ENCODE data around the gene GABRD.
"Not testable (repeated sequence)": the region's sequence is repeated elsewhere in the genome, so short reads cannot be mapped to it uniquely, and the experiment has no call there.

Gene GABRD, protein sequence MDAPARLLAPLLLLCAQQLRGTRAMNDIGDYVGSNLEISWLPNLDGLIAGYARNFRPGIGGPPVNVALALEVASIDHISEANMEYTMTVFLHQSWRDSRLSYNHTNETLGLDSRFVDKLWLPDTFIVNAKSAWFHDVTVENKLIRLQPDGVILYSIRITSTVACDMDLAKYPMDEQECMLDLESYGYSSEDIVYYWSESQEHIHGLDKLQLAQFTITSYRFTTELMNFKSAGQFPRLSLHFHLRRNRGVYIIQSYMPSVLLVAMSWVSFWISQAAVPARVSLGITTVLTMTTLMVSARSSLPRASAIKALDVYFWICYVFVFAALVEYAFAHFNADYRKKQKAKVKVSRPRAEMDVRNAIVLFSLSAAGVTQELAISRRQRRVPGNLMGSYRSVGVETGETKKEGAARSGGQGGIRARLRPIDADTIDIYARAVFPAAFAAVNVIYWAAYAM

DNA sequence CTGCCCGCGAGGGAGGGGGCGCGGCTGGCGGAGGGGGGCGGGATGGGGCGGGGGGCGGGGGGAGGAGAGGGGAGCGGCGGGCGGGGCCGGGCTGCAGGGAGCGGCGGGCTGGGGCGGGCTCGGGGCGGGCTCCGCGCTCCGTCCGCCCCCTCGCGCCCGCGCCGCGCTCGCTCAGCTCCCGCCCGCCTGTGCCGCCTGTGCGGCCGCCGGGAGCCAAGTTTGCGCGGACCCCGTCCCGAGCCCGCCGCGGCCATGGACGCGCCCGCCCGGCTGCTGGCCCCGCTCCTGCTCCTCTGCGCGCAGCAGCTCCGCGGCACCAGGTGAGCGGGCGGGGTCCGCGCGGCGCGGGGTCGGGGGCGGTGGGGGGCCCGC, at the start of gene GABRD:
TSS of gene GABRD (plus strand) at position 174 of the 372 bp plus-strand sequence. CDS start at position 253, 79 bp downstream.
- DNase-seq, result no peak

DNA sequence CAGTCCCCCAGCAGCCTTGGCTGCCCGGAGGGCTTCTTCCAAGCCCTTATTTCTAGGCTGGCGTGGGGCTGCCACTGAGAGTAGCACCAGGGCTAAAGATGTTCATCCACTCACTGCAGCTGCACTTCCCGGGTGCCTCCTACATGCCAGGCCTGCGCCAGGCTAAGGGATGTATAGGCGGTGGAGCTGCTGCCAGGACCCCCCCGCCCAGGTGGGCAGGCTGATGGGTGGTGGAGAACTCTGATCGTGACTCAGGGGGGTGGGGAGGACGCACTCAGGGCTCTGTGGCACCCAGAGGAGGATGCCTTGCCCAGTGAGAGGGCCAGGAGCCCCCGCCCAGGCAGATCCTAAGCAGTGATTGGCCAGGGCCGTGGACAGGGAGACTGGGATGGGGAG, 49.6 kb upstream of the GABRD start:
- no peak for DNase-seq

DNA sequence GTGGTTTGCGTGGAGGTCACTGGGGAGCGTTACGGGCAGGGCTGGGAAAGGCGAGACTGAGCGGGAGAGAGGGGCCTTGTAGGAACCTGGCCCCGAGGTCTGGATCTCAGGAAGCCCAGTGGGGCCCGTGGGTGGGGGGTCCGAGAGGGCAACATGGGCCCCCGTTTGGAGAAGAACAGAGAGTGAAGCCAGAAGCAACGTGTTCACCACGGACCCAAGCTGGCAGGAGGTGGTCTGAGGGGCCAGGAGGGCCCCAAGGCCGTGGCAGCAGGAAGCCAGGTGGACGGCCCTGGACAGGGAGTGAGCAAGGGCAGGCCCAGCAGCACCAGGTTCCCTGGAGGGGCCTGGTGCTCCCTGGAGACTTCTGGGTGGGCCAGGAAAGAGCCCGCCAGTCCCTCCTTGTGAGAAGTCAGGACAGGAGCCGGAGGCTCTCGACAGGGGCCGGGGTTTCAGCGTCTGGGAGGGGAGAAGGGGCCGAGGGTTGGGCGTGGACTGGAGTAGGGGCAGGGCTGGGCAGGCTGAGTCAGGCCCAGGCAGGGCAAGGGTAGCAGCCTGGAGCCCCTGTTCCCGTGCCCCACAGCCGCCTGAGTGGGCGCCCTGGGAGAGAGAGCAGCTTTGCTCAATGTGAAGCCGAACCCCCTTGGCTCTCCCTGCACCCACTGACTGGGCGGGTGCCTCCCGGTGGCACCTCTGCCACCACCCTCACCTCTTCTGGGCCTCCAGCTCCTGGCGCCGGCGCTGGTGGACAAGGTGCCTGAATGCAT, 49.0 kb upstream of the GABRD start:
- DNase-seq, result no peak

DNA sequence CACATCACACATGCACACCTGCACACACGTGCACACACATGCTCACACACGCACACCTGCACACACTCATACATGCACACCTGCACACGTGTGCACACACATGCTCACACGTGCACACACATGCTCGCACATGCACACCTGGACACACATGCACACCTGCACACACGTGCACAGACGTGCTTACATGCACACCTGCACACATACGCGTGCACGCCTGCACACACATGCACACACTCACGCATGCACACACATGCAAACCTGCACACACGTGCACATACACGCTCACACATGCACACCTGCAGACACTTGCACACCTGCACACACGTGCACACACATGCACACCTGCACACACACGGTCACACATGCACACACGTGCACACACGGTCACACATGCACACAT, 48.1 kb upstream of the GABRD start:
- no peak for DNase-seq

DNA sequence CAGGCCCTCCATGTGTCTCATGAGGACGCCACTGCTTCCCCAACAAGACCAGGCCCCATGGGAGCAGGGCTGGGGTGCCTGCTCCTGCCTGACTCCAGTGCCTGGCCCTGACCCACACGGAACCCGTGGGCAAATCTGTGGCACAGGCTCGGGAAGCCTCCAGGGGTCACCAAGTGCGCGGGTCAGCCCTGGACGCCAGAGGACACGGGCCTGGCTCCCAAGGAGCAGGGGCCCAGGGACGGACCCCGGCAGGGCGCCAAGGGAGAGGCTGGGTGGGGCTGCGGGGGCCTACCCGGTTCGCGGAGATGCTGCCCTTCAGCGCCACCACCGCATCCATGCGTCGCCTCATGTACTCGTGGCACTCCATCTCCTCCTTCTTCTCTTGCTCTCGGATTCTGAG, 47.5 kb upstream of the GABRD start:
- no peak for DNase-seq

DNA sequence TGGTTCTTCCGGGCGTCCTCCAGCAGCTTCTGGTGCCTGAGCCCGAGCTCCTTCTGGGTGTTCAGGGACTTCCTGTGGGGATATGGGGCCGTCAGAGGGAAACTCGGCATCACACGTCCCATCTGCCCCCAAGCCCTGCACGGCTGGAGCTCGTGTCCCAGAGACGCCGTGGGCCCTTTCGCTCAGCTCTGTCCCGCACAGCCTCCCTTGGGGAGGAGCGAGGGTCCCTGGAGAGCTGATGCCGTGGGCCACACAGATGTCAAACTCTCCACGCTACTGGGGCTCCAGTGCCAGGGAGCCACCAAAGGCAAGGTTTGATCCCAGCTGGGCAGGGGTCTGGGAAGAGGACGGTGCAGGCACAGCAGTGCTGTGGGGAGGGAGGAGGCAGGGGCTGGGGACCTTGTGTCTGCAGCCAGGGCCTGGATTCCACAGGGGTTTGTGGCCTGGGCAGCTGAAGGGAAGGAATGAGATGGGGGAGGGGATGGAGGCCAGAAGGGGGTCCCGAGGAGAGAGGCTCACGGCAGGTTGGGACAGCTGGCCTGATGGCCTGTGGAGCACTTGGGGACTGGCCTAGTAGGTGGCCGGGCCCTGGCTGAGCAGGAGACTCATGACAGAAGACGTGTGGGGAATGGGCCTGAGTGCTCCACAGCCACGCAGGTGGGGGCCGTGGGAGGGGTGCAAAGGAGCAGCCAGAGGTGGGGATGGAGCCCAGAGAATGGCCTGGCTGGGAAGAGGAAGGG, 46.0 kb upstream of the GABRD start:
- no peak for DNase-seq

DNA sequence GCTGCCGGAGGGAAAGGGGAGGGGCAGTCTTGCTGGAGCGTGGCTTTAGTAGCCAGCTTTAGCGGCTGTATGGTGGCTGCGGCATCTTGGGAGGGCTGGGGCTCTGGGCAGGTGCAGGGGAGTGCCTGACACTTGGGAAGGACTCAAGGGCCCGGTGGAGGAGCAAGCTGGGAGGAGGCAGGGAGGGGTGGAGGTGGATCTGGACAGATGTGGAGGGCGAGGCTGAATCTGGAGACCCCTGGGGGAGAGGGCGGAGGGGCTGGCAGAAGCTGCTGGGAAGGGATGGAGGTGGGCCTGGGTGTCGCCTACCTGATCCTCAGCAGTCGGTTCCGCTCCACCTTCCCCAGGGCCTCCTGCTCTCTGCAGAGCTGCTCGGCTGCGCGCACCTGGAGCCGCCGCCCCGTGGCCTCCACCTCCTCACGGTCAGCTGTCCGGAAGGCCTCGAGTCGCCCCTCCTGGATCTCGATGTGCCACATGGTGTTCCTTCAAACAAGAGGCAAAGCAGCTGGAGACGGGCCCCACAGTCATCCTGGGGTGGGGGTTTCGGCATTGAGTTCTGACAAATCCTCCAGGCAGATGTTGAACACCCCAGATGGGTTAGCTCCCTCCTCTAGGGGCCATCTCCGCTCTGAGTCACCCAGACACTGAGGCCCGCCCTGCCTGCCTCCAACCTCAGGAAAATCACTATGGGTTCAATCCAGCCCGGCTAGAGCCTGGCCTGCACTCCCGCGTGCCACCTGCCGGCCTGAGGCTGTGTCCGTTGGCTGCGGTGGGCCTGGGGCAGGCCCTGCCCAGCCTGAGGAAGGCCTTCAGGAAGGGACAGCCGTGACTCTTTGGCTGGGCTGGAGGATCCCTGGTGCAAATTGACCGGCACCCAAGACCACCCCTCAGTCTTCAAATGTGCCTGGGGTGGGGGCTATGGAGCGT, 45.2 kb upstream of the GABRD start:
- DNase-seq, result no peak

DNA sequence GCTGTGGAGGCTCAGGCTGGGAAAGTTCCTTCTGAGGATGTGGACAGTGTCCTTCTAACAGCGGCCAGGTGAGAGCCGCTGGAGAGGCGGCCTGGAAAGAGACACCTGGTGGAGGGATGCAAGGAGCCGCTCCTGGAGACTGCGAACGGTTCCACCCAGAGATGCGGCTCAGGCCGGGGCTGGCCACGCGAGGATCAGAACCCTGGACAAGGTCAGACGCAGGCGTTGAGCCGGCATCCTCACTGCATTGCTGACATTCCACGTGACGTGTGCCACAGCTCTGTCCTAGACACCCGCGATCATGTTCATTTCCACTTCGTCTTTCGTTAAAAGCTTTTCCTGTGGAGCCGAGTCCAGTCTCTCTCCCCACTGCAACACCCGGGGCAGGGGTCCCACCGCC, 44.3 kb upstream of the GABRD start:
- no peak for DNase-seq

DNA sequence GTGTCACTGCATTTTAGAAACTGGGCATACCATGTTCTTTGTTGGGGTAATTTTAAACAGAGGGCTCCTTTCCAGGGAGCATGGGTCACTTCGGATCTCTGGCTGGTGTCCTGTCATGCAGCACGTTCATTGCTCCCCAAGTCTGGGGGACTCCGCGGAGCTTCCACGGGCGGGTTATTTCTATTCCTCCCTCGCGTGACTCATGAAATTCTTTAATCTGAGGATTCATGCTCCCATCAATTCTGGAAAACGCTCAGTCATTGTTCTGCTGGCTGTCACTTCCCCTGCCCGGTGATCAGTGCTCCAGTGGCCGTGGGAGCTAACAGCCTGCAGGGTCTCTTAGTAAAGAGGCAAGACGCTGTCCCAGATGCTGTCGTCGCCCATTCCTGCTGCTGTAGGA, 43.6 kb upstream of the GABRD start:
- DNase-seq, result no peak

DNA sequence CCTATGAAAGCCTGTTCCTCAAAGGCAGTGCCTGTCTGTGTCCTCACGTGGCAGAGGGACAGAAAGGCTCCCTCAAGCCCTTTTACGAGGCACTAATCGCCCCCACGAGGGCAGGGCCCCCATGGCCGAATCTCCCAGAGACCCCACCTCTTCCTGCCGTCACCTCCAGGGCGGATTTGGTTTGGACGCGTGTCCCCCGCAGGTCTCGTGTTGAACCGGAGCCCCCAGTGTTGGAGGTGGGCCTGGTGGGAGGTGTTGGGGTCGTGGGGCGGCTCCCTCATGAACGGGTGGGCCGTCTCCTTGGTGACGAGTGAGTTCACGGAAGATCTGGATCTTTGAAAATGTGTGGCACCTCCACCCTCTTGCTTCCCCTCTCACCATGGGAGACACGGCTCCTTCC, 43.1 kb upstream of the GABRD start:
- DNase-seq, result no peak

DNA sequence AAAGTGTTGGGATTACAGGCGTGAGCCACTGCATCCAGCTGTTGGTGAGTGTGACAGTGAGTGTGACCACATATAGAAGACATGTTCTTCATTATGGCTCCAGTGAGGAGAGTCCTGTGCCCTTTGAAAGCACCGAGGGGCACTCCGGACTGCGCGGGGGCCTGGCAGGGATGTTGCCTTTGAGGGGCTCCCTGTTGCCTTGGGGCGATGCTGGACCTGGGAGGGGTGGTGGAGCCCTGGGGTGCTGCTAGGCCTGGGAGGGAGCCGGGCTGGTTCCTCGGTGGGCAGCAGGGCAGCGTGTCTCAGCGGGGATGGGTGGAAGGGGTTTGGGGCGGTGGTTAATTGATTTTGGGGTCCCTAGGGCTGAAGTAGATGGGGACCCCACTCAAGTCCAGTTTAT, 41.0 kb upstream of the GABRD start:
- DNase-seq, result no peak

DNA sequence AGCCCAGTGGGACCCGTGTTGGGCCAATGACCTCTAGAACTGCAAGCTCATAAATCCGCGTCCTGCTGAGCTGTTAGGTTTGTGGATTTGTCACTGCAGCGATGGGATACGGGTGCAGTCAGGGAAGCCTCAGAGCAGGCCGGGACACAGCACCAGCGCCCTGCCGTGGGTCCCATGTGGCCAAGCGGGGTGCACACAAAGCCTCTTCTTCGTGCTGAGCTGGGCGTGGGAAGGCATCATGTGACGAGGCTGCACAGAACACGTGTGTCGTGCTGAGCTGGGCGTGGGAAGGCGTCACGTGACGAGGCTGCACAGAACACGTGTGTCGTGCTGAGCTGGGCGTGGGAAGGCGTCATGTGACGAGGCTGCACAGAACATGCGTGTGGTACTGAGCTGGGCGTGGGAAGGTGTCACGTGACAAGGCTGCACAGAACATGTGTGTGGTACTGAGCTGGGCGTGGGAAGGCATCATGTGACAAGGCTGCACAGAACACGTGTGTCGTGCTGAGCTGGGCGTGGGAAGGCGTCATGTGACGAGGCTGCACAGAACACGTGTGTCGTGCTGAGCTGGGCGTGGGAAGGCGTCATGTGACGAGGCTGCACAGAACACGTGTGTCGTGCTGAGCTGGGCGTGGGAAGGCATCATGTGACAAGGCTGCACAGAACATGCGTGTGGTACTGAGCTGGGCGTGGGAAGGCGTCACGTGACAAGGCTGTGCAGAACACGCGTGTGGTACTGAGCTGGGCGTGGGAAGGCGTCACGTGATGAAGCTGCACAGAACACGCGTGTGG, 40.3 kb upstream of the GABRD start:
- DNase-seq, result not testable (repeated sequence)

DNA sequence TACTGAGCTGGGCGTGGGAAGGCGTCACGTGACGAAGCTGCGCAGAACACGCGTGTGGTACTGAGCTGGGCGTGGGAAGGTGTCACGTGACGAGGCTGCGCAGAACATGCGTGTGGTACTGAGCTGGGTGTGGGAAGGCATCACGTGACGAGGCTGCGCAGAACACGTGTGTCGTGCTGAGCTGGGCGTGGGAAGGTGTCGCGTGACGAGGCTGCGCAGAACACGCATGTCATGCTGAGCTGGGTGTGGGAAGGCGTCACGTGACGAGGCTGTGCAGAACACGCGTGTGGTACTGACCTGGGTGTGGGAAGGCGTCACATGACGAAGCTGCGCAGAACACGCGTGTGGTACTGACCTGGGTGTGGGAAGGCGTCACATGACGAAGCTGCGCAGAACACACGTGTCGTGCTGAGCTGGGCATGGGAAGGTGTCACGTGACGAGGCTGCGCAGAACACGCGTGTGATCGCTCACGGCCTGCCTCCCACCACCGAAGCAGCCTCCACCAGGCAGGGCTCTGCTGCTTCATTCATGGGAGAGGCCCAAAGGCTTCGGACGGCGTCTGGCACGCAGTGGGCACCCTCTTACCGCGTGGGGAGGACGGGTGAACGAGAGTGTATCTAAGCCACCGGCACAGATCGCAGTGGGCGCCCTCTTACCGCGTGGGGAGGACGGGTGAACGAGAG, 39.5 kb upstream of the GABRD start:
- no peak for DNase-seq

DNA sequence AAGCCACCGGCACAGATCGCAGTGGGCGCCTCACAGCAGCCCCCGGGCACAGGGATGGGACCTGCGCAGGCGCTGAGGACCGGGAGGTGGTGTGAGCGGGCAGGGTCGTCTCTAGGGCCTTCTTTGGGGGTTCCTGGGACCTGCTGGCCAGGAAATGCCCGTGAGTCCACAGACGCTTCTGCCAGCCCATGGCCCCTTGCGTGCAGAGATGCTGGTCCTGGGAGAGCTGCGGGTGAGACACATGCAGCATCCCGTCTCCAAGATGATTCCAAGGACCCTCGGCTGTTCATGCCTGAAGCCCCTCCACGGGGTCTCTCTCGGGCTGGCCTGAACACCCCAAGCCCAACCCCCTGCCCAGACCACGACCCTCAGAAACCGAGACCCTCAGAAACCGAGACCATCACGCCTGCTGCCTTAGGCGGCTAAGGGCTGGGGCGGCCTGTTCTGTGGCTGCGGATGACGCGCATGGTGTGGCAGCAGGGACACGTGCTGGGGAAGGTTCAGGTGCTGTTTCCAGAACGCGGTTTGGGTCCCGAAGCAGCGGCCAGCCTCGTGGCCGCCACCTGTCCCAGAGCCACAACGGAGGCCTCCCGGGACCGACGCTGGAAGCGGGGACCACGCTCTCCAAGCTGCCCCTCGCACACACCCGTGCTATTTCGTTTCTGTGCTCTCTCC, 38.5 kb upstream of the GABRD start:
- DNase-seq, result no peak

DNA sequence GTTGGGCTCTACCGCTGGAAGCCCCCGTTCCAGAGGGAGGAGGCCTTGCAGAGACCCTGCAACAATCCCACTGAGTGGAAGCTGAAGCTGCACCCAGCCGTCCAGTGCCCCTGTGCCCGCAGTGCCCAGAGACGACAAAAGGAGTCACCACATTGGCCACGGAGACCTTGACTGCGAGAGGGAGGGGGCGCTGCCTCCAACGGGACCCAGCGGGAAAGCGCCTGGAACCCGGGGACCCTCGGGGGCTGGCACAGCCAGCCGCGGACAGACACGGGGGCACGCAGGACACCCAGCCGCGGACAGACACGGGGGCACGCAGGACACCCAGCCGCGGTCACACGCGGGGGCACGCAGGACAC, 38.0 kb upstream of the GABRD start:
- DNase-seq, result no peak

DNA sequence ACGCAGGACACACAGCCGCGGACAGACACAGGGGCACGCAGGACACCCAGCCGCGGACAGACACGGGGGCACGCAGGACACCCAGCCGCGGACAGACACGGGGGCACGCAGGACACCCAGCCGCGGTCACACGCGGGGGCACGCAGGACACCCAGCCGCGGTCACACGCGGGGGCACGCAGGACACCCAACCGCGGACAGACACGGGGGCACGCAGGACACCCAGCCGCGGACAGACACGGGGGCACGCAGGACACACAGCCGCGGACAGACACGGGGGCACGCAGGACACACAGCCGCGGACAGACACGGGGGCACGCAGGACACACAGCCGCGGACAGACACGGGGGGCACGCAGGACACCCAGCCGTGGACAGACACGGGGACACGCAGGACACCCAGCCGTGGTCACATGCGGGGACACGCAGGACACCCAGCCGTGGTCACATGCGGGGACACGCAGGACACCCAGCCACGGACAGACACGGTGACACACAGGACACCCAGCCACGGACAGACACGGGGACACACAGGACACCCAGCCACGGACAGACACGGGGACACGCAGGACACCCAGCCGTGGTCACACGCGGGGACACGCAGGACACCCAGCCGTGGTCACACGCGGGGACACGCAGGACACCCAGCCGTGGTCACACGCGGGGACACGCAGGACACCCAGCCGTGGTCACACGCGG, 37.4 kb upstream of the GABRD start:
- not testable (repeated sequence) for DNase-seq

DNA sequence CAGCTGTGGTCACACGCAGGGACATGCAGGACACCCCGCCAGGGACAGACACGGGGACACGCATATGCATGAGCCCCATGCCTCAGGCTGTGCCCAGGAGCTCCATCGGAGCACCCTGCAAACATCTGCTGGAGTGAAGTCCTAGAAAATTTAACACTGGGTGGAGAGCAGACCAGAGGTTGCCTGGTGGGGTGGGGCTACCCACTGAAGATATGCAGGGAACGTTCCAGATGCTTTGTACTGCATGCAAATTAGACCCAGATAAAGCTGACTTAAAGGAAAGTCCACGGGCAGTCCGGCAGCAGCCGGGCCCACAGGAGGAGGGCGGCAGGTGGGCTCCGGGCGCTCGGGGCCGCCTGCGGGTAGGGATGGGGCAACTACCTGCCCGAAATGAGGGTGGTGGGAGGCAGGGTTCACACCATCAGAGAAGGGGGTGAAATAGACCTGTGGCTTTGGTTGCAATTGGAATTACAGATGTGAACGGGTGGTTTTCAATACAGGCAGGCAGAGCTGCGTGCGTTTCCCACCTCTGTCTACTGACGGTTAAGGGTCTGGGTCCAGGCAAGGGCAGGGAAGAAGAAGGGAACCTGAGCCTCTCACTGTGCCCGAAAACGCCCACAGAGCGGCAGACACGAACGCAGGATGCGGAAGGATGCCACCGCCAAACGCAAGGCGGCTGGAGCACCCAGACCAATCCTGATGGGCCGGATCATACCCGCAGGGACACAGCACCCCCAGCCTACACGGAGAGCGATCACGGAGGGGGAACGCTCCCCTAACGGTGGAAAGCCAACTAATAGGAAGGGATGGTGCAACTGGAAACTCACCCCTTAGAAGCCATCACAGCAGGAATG, 36.5 kb upstream of the GABRD start:
- no peak for DNase-seq

DNA sequence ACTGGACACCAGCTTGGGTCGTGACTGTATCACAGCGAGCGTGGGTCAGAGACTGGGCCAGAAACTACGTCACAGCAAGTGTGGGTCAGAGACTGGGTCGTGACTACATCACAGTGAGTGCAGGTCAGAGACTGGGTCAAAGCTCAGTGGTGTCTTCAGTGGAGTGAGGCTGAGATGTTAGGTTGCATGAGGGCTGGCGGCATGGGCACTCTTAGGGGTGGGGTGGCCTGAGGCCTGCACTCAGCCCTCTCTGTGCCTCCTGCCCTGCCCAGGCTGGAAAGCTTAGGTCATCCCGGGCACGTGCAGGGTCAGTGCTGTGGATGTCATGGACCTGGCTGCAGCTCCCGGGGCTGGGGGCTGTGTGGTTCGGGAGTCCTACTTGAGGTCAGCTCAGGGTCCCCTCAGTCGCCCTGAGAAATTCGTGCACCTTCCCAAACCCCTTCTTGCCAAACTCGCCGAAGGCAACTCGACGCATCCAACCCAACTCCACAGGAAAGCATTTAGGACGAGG, 34.5 kb upstream of the GABRD start:
- no peak for DNase-seq

Data from CD4-positive, alpha-beta T cell treated with Interleukin-4 for 4 hours (primary cell).